Endothelial cell of umbilical vein (primary cell): ENCODE measurements around the gene MAGEB16. TPM values are rescaled to one million over a fixed set of nuclear protein-coding genes. Genes with fewer than 3 reads are reported as not detected.

Experiments used
- BruUV-seq: library from RNA; stranded (reverse); fragments of 400-500 nt; replicated peaks from 2 replicates; lab custom pipeline; 2021; lab: Mats Ljungman, UMichigan
- CTCF ChIA-PET: fragments of 300-600, 350-600 bp; sonication (Branson Sonifier 250); formaldehyde crosslinking; loops from one replicate; lab custom pipeline; 2021; ENCODE audit warnings: antibody characterized with exemption, inconsistent platforms; lab: Charles Lee
- POLR2A ChIA-PET: fragments of 300-600, 350-600 bp; sonication (Branson Sonifier 250); formaldehyde crosslinking; loops from one replicate; lab custom pipeline; 2021; ENCODE audit warnings: antibody characterized with exemption, inconsistent platforms; lab: Charles Lee
- DNase-seq: peaks from one replicate; pipeline ENCODE4 v3.0.0-alpha.2; 2011; ENCODE audit warnings: low read depth, low spot score
- FAIRE-seq: peaks from 2 replicates; lab custom pipeline; 2011; peaks lifted over from hg19 to GRCh38; lab: Jason Lieb, UNC
- H2AFZ ChIP-seq: 2 replicates; pipeline ENCODE4 v1.6.0; 2012; ENCODE audit warnings: low read depth, low read length, control low read depth, inconsistent platforms
- H3K27ac ChIP-seq: 2 replicates; pipeline ENCODE4 v1.5.1; 2011; ENCODE audit warnings: low read depth, mild to moderate bottlenecking, control low read depth, low read length, moderate library complexity; ENCODE audit not compliant: insufficient read depth
- H3K27me3 ChIP-seq, 2 experiments: 2 replicates each; pipeline versions ENCODE4 v1.6.0 to v1.6.1; 2011; ENCODE audit warnings: low read length in 2 of 2, mixed read lengths in 1 of 2; ENCODE audit not compliant: control insufficient read depth in 2 of 2, insufficient read depth in 2 of 2
- H3K36me3 ChIP-seq, 2 experiments: 2 replicates in 1 of 2; 3 replicates in 1 of 2; pipeline ENCODE4 v1.5.1; 2011; ENCODE audit warnings: low read length in 2 of 2, mild to moderate bottlenecking in 1 of 2, moderate library complexity in 1 of 2; ENCODE audit not compliant: control insufficient read depth in 2 of 2, insufficient read depth in 2 of 2; ENCODE audit errors: extremely low read depth in 1 of 2
- H3K4me1 ChIP-seq: 3 replicates; pipeline ENCODE4 v1.5.1; 2011; ENCODE audit warnings: mild to moderate bottlenecking, low read length; ENCODE audit not compliant: control insufficient read depth, insufficient read depth; ENCODE audit errors: extremely low read depth
- H3K4me2 ChIP-seq: 2 replicates; pipeline ENCODE4 v1.6.1; 2011; ENCODE audit warnings: low read length, control low read depth, mixed read lengths; ENCODE audit not compliant: insufficient read depth
- H3K4me3 ChIP-seq, 3 experiments: fragments of 200-600 bp in 1 of 3; sonication (generic), shearing (Covaris generic) in 1 of 3; replicated peaks in 1 of 3; 2 replicates each; pipeline ENCODE4 v1.5.1; 2011 to 2016; ENCODE audit warnings: control low read depth in 3 of 3, low read length in 3 of 3, mild to moderate bottlenecking in 2 of 3, inconsistent platforms in 1 of 3, low read depth in 1 of 3, moderate library complexity in 1 of 3; ENCODE audit not compliant: insufficient read depth in 1 of 3
- H3K79me2 ChIP-seq: 2 replicates; pipeline ENCODE4 v1.6.0; 2012; ENCODE audit warnings: low read length, inconsistent platforms; ENCODE audit not compliant: control insufficient read depth, insufficient read depth
- H3K9ac ChIP-seq: replicated peaks from 2 replicates; pipeline ENCODE3; 2011; ENCODE audit warnings: low read length, control low read depth; ENCODE audit not compliant: insufficient read depth; ENCODE audit errors: extremely low read depth
- H3K9me1 ChIP-seq: replicated peaks from 3 replicates; pipeline ENCODE4 v1.6.0; 2011; ENCODE audit warnings: mild to moderate bottlenecking, low read length; ENCODE audit not compliant: control insufficient read depth, insufficient read depth; ENCODE audit errors: extremely low read depth
- H3K9me3 ChIP-seq: replicated peaks from 2 replicates; pipeline ENCODE4 v1.5.1; 2012; ENCODE audit warnings: low read length, inconsistent platforms; ENCODE audit not compliant: control insufficient read depth, insufficient read depth
- H4K20me1 ChIP-seq: replicated peaks from 2 replicates; pipeline ENCODE3; 2011; ENCODE audit warnings: mild to moderate bottlenecking, low read length; ENCODE audit not compliant: control insufficient read depth, insufficient read depth; ENCODE audit errors: extremely low read depth
- EZH2 ChIP-seq: IDR thresholded peaks from 2 replicates; pipeline ENCODE4 v1.6.1; 2012; ENCODE audit warnings: borderline replicate concordance, low read depth, mild to moderate bottlenecking, moderate library complexity, low read length, inconsistent platforms; ENCODE audit not compliant: severe bottlenecking
- FOS ChIP-seq: IDR thresholded peaks from 2 replicates; pipeline ENCODE4 v1.6.1; 2011; ENCODE audit warnings: mild to moderate bottlenecking, low read length, moderate library complexity, borderline replicate concordance; ENCODE audit not compliant: insufficient read depth
- GATA2 ChIP-seq: IDR thresholded peaks from 2 replicates; pipeline ENCODE4 v1.7.0; 2011; ENCODE audit warnings: low read depth, mild to moderate bottlenecking, moderate library complexity, mixed read lengths, low read length; ENCODE audit not compliant: insufficient read length, insufficient read depth
- JUN ChIP-seq: IDR thresholded peaks from 2 replicates; pipeline ENCODE4 v1.6.1; 2011; ENCODE audit warnings: borderline replicate concordance, low read depth; ENCODE audit not compliant: insufficient read length, insufficient read depth
- MYC ChIP-seq: IDR thresholded peaks from one replicate; pipeline ENCODE4 v1.6.1; 2011; ENCODE audit warnings: mild to moderate bottlenecking, low read depth, low read length
- POLR2A ChIP-seq: IDR thresholded peaks from 2 replicates; pipeline ENCODE4 v1.6.1; 2012; ENCODE audit warnings: low read depth, mild to moderate bottlenecking, control low read depth, low read length
- POLR2AphosphoS5 ChIP-seq: IDR thresholded peaks from 2 replicates; pipeline ENCODE4 v1.6.1; 2012; ENCODE audit warnings: low read depth, mild to moderate bottlenecking, control low read depth, low read length, moderate library complexity; ENCODE audit not compliant: insufficient read depth
- dilution Hi-C: fragments of 300-500 bp; cut with MboI; formaldehyde crosslinking; loops from one replicate; pipeline ENCODE4 v1.15.0; 2019; ENCODE audit warnings: low sequenced_read_pairs; ENCODE audit not compliant: extremely low pct_ligation_motif_present
- intact Hi-C: fragments of 100-400 bp; cut with micrococcal nuclease; formaldehyde crosslinking; loops from one replicate; pipeline ENCODE4 v1.10.0; 2022
- polyA plus RNA-seq, 4 experiments: library from polyadenylated mRNA; depleted of rRNA in 3 of 4; stranded (reverse) in 3 of 4; unstranded in 1 of 4; fragments of >200 nt; gene quantifications; 2 replicates each; pipeline versions ENCODE4 v1.2.1 to v1.2.3, GENCODE V29; 2011 to 2012; ENCODE audit warnings: missing spikeins in 1 of 4
- total RNA-seq: library from RNA; stranded (reverse); gene quantifications from 2 replicates; pipeline ENCODE4 v1.2.3, GENCODE V29; 2021
- TF ChIP-seq, protein P1 (sequence below): IDR thresholded peaks from 2 replicates; pipeline ENCODE4 v1.6.1; 2011; ENCODE audit not compliant: insufficient read depth, insufficient read length
- TF ChIP-seq, protein P2 (sequence below), 2 donors: IDR thresholded peaks; 1 replicate in 1 of 2; 2 replicates in 1 of 2; pipeline ENCODE4 v1.5.1; 2011; ENCODE audit warnings: low read length in 2 of 2, mild to moderate bottlenecking in 2 of 2, moderate library complexity in 2 of 2, control low read depth in 1 of 2, inconsistent platforms in 1 of 2, low read depth in 1 of 2; ENCODE audit not compliant: insufficient read depth in 1 of 2; ENCODE audit errors: extremely low read depth in 1 of 2

Gene MAGEB16
- total and polyA plus RNA-seq, 2 donors (not counting 3 experiments of a cell fraction or from before 2014, with no cell fraction given) = not detected

DNA sequence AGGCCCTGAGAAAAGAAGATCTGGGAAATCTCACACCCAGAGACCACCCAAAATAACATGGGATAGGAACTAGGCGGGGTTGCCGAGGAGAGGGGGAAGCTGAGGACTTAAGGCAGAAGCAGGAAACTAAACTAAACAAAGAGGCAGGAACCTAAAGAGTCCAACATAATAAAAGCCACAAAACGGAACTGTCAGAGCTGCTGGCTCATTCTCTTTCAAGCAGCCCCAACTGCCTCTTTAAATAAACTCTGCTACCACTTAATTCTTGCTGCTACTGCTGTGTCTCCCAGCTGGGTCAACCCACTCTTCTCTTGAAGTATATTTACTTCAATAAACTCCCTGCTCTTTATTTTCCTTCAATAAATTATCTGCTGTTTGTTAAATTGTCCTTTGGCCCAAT is 44.5 kb downstream of the MAGEB16 start:
- H3K9ac ChIP-seq = no peak overlapping the region
- ChIA-PET CTCF (no interaction called here), POLR2A (no interaction called here)
- no peaks in the 10 kb centered on the region for H3K9me1 ChIP-seq
- H3K4me2 ChIP-seq = no peak overlapping the region
- H3K79me2 ChIP-seq = no peaks in the 10 kb centered on the region
- no peaks in the 10 kb centered on the region for H3K4me1 ChIP-seq
- no TSS peak for BruUV-seq
- DNase-seq = no peak
- no peak overlapping the region for H3K4me3 ChIP-seq
- no peak for FAIRE-seq
- no peak overlapping the region for H3K27ac ChIP-seq
- H3K36me3 ChIP-seq = no peaks in the 10 kb centered on the region
- H4K20me1 ChIP-seq = no peaks in the 10 kb centered on the region
- no peaks in the 10 kb centered on the region for H3K9me3 ChIP-seq
- TF ChIP-seq MYC (no peak), EZH2 (no peak)
- TF ChIP-seq, protein P1, sequence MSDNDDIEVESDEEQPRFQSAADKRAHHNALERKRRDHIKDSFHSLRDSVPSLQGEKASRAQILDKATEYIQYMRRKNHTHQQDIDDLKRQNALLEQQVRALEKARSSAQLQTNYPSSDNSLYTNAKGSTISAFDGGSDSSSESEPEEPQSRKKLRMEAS = no peak
- TF ChIP-seq, protein P2, sequence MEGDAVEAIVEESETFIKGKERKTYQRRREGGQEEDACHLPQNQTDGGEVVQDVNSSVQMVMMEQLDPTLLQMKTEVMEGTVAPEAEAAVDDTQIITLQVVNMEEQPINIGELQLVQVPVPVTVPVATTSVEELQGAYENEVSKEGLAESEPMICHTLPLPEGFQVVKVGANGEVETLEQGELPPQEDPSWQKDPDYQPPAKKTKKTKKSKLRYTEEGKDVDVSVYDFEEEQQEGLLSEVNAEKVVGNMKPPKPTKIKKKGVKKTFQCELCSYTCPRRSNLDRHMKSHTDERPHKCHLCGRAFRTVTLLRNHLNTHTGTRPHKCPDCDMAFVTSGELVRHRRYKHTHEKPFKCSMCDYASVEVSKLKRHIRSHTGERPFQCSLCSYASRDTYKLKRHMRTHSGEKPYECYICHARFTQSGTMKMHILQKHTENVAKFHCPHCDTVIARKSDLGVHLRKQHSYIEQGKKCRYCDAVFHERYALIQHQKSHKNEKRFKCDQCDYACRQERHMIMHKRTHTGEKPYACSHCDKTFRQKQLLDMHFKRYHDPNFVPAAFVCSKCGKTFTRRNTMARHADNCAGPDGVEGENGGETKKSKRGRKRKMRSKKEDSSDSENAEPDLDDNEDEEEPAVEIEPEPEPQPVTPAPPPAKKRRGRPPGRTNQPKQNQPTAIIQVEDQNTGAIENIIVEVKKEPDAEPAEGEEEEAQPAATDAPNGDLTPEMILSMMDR (IDR thresholded peaks at IDR 0.05; ENCODE audit: extremely low read depth in 1 of 2, insufficient read depth in 1 of 2, low read depth in 1 of 2, low read length in 2 of 2) = no peak
- no peaks in the 10 kb centered on the region for H3K27me3 ChIP-seq
- no peak overlapping the region for H2AFZ ChIP-seq
- dilution Hi-C loops (no loop called here), intact Hi-C loops (no loop called here)

DNA sequence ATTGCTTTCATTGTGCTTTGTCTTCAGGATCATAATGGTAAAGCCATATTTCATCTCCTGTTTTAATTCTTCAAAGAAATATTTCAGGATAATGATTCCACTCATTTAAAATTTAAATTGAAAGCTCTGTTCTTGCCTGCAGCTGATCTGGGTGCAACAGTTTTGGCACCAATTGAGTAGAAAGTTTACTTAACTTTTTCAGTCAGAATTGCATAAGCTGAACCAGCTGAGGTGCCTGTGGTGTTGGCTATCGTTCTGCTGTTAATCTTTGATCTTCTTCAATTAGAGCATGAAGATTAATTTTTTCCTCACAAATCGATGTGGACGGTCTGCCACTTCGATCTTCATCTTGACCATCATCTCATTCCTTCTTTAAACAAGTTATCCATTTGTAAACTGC is 49.6 kb downstream of the MAGEB16 start:
- Histone ChIP-seq H3K4me1 (no peaks in the 10 kb centered on the region), H3K4me3 (no peak overlapping the region), H3K27me3 (no peaks in the 10 kb centered on the region), H3K4me2 (no peak overlapping the region), H3K9ac (no peak overlapping the region), H3K79me2 (no peaks in the 10 kb centered on the region), H3K36me3 (no peaks in the 10 kb centered on the region), H3K9me1 (no peaks in the 10 kb centered on the region), H3K27ac (no peak overlapping the region), H4K20me1 (no peaks in the 10 kb centered on the region), H2AFZ (no peak overlapping the region), H3K9me3 (no peaks in the 10 kb centered on the region)
- ChIA-PET CTCF (no interaction called here), POLR2A (no interaction called here)
- dilution Hi-C loops = no loop called here
- TF ChIP-seq EZH2 (no peak), POLR2AphosphoS5 (no peak), JUN (no peak), GATA2 (no peak), POLR2A (no peak), MYC (no peak), FOS (no peak)
- TF ChIP-seq, protein P2 (IDR thresholded peaks at IDR 0.05; ENCODE audit: extremely low read depth in 1 of 2, insufficient read depth in 1 of 2, low read depth in 1 of 2, low read length in 2 of 2) = no peak
- TF ChIP-seq, protein P1 = no peak
- intact Hi-C loops = no loop called here
- no TSS peak for BruUV-seq
- no peak for DNase-seq
- no peak for FAIRE-seq
